Lower leg skin (tissue), 4 donors: Measurements from ENCODE around the gene TTC7B. TPM values are rescaled to one million over a fixed set of nuclear protein-coding genes. Genes with fewer than 3 reads are reported as not detected.

Source experiments
- DNase-seq, 2 donors: peaks; one replicate each; pipeline ENCODE4 v3.0.0-alpha.2; 2019; ENCODE audit warnings: low spot score in 2 of 2
- H3K4me3 ChIP-seq: fragments of 200-600 bp; sonication (generic); 2 replicates; pipeline ENCODE4 v1.5.1; 2017; ENCODE audit warnings: mild to moderate bottlenecking, low read depth; ENCODE audit not compliant: poor library complexity, severe bottlenecking
- POLR2A ChIP-seq, 2 donors: fragments of 450-650 bp; IDR thresholded peaks; one replicate each; pipeline ENCODE4 v1.6.1; 2016 to 2017; ENCODE audit warnings: antibody characterized with exemption in 2 of 2, mild to moderate bottlenecking in 1 of 2, moderate library complexity in 1 of 2
- WGBS, 2 donors: methylation state at CpG; one replicate each; pipeline ENCODE4 v1.1.5; 2018; 5-methylcytosine and 5-hydroxymethylcytosine counted together
- intact Hi-C: fragments of 100-400 bp; cut with DNase I; formaldehyde crosslinking; loops from one replicate; pipeline ENCODE4 v1.15.0; 2023; ENCODE audit warnings: low total_unique reads
- total RNA-seq, 4 donors: library from RNA; depleted of rRNA; stranded (reverse); fragments of >200 nt; gene quantifications; one replicate each; pipeline ENCODE4 v1.1.0, GENCODE V29; 2016
- TF ChIP-seq, protein P1 (sequence below), 3 donors: fragments of 450-650 bp; IDR thresholded peaks; one replicate each; pipeline ENCODE4 v1.5.1; 2016; ENCODE audit warnings: antibody characterized with exemption in 3 of 3, mild to moderate bottlenecking in 3 of 3, moderate library complexity in 2 of 3

The TTC7B gene
- total RNA-seq, 4 donors from 2014 or later: 10.3 to 28.7 (median 20.2) TPM

DNA sequence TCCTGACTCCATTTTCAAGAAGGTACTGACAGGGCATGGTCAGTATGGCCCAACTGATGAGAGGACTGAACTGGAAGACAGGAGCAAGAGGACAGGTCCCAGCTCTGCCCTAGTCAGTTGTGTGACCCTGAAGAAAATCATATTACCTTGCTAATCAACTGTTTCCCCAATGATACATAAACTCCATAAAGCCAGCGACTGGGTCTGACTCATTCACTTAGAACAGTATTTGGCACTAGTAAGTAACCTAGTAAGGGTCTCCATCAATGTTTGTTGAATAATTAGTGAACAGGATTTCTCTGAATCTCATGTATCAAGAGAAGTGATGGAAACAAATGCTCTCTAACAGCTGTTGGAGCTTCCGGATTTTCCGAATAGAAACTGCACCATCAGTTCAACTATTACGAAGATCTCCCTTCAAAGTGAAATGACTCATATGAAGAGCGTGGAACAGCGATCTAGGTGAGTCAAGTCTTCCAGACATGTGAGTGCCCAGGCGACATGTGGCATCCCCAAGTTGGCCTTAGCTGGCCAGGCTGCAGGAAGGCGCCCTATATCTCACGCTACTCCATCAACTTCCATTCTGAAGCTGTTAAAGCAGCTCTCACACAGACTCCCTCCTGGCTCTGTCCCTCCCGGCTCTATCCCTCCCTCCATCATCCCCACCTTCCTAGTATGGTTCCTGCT, 94.5 kb downstream of the TTC7B start:
- WGBS, 2 donors: 87 to 93% methylated on average over 10 of the region's 10 CpGs
- DNase-seq: no peak
- H3K4me3 ChIP-seq: no peak overlapping the region
- no peak for TF ChIP-seq POLR2A (IDR thresholded peaks at IDR 0.05)
- TF ChIP-seq, protein P1, sequence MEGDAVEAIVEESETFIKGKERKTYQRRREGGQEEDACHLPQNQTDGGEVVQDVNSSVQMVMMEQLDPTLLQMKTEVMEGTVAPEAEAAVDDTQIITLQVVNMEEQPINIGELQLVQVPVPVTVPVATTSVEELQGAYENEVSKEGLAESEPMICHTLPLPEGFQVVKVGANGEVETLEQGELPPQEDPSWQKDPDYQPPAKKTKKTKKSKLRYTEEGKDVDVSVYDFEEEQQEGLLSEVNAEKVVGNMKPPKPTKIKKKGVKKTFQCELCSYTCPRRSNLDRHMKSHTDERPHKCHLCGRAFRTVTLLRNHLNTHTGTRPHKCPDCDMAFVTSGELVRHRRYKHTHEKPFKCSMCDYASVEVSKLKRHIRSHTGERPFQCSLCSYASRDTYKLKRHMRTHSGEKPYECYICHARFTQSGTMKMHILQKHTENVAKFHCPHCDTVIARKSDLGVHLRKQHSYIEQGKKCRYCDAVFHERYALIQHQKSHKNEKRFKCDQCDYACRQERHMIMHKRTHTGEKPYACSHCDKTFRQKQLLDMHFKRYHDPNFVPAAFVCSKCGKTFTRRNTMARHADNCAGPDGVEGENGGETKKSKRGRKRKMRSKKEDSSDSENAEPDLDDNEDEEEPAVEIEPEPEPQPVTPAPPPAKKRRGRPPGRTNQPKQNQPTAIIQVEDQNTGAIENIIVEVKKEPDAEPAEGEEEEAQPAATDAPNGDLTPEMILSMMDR (IDR thresholded peaks at IDR 0.05): no peak
- intact Hi-C loops: no loop called here

DNA sequence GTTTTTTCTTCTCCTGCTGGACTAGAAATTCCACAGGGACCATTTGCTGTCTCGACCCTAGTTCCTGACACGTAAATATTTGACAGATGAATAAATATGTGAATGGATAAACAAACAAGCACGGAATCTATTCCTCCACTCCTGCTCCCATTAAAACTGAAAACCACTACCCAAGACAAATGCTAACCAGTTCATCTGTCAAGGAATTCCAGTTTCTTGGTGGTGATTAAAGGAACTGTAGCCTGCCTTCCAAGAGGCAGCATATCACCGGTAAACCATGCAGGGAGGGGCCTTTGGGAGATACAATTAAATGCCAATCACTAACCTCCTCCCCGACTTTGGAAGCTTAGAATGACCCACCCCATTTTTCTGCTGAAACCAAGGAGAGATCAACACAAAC, 95.4 kb downstream of the TTC7B start:
- intact Hi-C loops: no loop called here
- TF ChIP-seq POLR2A (IDR thresholded peaks at IDR 0.05): no peak
- TF ChIP-seq, protein P1 (IDR thresholded peaks at IDR 0.05): no peak
- no peak for DNase-seq
- 59 to 69% methylated on average over 5 of the region's 5 CpGs for WGBS, 2 donors
- no peak overlapping the region for H3K4me3 ChIP-seq

DNA sequence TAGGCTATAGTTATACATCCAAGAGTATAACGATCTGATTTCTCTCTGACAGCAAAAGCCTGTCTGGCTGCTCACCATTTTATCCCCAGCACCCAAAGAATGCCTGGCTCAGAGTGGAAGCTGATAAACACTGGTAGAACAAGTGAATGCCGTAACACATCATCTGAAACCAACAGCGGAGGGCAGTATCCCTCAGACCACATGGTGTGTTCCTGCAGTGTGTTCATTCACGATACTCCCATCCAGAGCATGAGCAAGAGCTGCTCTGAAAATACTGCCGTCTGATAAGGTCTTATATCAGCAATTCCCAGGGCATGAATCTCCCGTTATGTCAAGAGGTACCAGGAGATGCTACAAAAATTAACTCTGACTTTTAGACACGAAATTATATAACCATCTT, 95.9 kb downstream of the TTC7B start:
- intact Hi-C loops: no loop called here
- no peak overlapping the region for H3K4me3 ChIP-seq
- 90 to 91% methylated on average over 7 of the region's 7 CpGs for WGBS, 2 donors
- no peak for DNase-seq
- TF ChIP-seq, protein P1 (IDR thresholded peaks at IDR 0.05): no peak
- TF ChIP-seq POLR2A (IDR thresholded peaks at IDR 0.05): no peak

DNA sequence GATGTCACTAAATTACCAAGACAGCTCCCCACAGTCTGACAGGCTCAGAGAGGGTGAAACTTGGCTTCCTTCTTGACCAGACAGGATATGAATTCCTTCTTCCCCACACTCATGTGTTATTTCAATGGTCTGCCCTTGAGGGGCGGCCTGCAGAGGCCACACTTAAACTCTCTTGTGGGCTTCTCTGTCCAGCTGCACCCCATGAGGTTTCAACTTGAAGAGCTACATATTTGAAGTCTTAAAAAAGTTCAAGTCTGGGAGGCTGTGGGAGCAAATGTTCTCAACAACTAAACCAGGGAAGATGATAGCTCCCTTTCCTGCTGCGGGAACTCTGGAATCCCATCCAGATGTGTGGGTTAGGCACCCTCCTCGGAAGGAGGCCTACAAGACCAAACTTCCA, 98.3 kb downstream of the TTC7B start:
- H3K4me3 ChIP-seq: no peak overlapping the region
- TF ChIP-seq POLR2A (IDR thresholded peaks at IDR 0.05): no peak
- TF ChIP-seq, protein P1 (IDR thresholded peaks at IDR 0.05): no peak
- intact Hi-C loops: no loop called here
- WGBS, 2 donors: 69 to 72% methylated on average over 3 of the region's 3 CpGs
- no peak for DNase-seq

GRCh38 chr14:90715993-90716392, 100.2 kb downstream of the TTC7B start:
- TF ChIP-seq POLR2A (IDR thresholded peaks at IDR 0.05): no peak
- TF ChIP-seq, protein P1 (IDR thresholded peaks at IDR 0.05): no peak
- 49 to 58% methylated on average over 4 of the region's 4 CpGs for WGBS, 2 donors

DNA sequence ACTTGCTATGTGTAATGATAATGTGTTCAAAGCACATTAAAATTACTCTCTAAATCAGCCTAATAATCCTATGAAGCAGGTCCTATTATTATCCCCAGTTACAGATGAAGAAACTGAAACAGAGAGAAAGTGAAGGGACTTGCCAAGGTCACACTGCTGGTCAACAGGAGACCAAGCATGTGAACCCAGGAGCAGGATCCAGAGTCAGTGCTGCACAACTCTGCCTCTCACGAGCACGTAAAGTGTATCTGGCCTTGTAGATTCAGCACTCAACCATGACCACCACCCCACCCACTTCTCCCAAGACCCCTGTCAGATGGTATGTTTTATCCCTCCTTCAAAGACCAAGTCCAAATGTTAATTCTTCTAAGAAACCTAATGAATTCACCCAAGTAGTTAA, 100.7 kb downstream of the TTC7B start:
- intact Hi-C loops: no loop called here
- H3K4me3 ChIP-seq: no peak overlapping the region
- DNase-seq: no peak
- TF ChIP-seq, protein P1 (IDR thresholded peaks at IDR 0.05): no peak
- TF ChIP-seq POLR2A (IDR thresholded peaks at IDR 0.05): no peak
- 88 to 96% methylated on average over 2 of the region's 2 CpGs for WGBS, 2 donors

More at GRCh38 chr14:90715993-90716392, 100.2 kb downstream of the TTC7B start:
- H3K4me3 ChIP-seq: no peak overlapping the region
- intact Hi-C loops: no loop called here
- no peak for DNase-seq
